Left colon (tissue), 2 donors: ENCODE measurements around the gene SSBP3. TPM values are rescaled to one million over a fixed set of nuclear protein-coding genes. Genes with fewer than 3 reads are reported as not detected.
"Not testable (repeated sequence)": the region's sequence is repeated elsewhere in the genome, so short reads cannot be mapped to it uniquely, and the experiment has no call there.

ENCODE experiments used
- ATAC-seq: fragments of 200-7000 bp; cut with Tn5 transposase; one replicate; pipeline ENCODE4 v1.9.1; 2020; ENCODE audit warnings: mild to moderate bottlenecking, moderate library complexity
- DNase-seq, 2 donors: peaks; one replicate each; pipeline ENCODE4 v3.0.0-alpha.2; 2020
- intact Hi-C, 2 donors: fragments of 100-400 bp; cut with DNase I in 1 of 2; cut with micrococcal nuclease in 1 of 2; formaldehyde crosslinking; loops; one replicate each; pipeline versions ENCODE4 v1.11.2 to v1.14.0; 2022; cut with DNase I, micrococcal nuclease
- long read RNA-seq: library from polyadenylated mRNA; unstranded; transcript quantifications from one replicate; pipeline ENCODE4 v2.0.0, GENCODE V29; 2021
- total RNA-seq, 2 donors: library from RNA; stranded (reverse); fragmentation: NEBNext Ultra II Directional; extraction: Animal tissue kit (Norgen Biotek cat#: 25700); gene quantifications; one replicate each; pipeline ENCODE4 v1.2.1, GENCODE V29; 2021
- donor health status: DM: no; HTN: no; CAD: no.
- donor health status: DM: yes; HTN: yes; CAD: no.

The SSBP3 gene
- 10 to 100 TPM; 61.7 to 74.2 TPM for total RNA-seq
- long read RNA-seq, partial matches to known transcripts = 3 of 27 reads
- long read RNA-seq, other reads (novel, unspliced or antisense) = 22 of 27 reads

- intact Hi-C loops = loop anchor here (5.0 kb wide), 2 partner anchors 81 to 284 kb away; no protein-coding TSS in a partner anchor
- DNase-seq (peak; percentile 90 to 91), ATAC-seq (peak; percentile 81)
These were observed at the start of gene SSBP3 for GRCh38 chr1:54406339-54407153. TSS of gene SSBP3 (minus strand) at chr1:54406394.

DNA sequence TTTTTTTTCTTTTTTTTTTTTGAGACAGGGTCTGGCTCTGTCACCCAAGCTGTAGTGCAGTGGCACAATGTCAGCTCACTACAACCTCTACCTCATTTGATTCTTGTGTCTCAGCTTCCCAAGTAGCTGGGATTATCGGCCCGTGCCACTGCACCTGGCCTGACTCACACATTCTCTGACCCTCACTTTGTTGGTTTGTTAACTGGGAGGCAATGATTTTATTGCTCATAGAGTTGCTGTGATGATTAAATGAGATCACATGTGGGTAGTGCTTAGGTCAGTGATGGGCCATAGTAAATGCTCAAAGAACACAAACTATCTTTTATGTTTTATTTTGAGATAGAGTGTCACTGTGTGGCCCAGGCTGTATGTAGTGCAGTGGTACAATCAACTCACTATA, 47.3 kb upstream of the SSBP3 start:
- DNase-seq (no peak), ATAC-seq (peak; percentile 69)
- intact Hi-C loops = no loop called here

- no peak for ATAC-seq
- no peak for DNase-seq
- intact Hi-C loops = no loop called here
These were observed 46.8 kb upstream of the SSBP3 start for GRCh38 chr1:54453022-54453421.

DNA sequence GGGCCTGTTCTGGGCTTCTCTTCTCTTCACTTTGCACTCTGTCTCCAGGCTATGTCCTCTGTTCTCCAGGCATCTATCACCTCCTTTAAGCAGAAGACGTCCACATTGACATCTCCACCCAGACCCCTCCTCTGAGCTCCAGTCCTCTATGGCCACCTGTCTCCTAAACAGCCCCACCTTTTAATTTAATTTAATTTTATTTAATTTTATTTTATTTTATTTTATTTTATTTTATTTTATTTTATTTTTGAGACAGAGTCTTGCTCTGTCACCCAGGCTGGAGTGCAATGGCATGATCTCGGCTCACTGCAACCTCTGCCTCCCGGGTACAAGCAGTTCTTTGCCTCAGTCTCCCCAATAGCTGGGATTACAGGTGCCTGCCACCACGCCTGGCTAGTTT, 43.2 kb upstream of the SSBP3 start:
- DNase-seq, intact Hi-C loops, ATAC-seq: not testable (repeated sequence)

DNA sequence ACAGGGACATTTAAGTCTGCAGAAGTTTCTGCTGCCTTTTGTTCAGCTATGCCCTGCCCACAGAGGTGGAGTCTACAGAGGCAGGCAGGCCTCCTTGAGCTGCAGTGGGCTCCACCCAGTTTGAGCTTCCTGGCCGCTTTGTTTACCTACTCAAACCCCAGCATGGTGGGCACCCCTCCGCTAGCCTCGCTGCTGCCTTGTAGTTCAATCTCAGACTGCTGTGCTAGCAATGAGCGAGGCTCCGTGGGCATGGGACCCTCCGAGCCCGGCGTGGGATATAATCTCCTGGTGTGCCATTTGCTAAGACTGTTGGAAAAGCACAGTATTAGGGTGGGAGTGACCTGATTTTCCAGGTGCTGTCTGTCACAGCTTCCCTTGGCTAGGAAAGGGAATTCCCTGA, 42.6 kb upstream of the SSBP3 start:
- ATAC-seq, intact Hi-C loops, DNase-seq: not testable (repeated sequence)

DNA sequence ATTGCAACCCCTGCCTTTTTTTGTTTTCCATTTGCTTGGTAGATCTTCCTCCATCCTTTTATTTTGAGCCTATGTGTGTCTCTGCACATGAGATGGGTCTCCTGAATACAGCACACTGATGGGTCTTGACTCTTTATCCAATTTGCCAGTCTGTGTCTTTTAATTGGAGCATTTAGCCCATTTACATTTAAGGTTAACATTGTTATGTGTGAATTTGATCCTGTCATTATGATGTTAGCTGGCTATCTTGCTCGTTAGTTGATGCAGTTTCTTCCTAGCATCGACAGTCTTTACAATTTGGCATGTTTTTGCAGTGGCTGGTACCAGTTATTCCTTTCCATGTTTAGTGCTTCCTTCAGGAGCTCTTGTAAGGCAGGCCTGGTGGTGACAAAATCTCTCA, 40.9 kb upstream of the SSBP3 start:
- intact Hi-C loops, ATAC-seq, DNase-seq: not testable (repeated sequence)

DNA sequence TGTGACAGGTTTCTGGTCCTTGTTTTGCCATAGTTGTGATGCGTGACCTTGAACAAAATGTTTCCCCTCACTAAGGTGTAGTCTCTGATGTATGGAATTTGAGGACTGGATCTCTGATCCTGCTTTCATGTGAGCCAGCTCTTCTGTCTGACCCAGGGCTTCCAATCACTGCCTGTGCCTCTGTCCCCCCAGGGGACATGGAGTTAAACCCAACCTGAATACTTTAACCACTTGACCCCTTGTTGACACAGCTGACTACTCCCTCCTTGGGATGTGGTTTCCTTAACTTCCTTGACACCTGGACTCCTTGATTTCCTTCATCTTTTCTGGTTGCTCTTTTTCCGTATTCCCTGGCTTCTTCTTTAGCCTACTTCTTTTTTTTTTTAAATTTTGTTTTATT, 36.0 kb upstream of the SSBP3 start:
- DNase-seq = no peak
- no peak for ATAC-seq
- intact Hi-C loops = no loop called here

DNA sequence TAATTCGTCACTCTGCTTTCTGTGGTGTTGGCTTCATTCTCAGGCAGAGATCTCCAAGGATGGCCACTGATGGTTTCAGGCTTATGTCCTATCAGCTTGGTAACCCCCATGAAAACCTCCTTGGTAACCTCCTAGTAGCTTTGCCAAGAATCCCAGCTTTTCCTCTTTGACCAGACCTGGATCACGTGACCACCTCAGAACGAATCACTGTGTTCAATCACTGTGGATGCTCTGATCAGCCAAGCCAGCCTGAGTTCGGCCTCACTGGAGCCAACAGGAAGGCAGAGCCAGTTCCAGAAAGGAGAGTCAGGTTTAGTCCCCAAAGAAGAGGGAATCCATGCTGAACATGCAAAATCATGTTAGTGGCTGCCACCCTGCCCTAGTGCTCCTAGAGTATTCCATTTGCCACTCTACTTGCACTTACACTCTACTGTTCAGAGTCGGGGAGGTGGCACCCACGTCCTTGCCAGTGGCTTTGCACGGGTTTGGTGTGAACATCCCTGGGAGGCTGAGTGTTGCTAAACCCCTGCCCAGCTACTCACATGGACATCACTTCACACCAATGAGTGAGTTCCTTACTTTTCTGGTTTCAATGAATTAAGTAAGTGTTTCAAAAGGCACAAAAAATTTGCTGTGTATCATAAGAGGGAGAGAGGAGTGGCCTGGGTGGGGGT, 33.5 kb upstream of the SSBP3 start:
- ATAC-seq (no peak), DNase-seq (no peak)
- intact Hi-C loops = no loop called here

DNA sequence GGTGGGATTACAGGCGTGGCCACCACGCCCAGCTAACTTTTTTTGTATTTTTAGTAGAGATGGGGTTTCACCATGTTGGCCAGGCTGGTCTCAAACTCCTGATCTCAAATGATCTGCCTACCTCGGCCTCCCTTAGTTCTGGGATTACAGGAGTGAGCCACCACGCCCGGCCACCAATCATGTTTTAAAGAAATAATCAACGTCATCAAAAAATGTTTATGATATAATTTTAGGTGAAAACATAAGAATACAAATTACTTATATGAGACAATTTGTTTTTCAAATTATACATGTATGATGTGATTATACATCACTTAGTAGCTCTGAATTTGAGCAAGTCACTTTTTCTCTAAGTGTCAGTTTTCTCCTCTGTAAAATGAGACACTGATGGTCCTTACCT, 31.6 kb upstream of the SSBP3 start:
- intact Hi-C loops = no loop called here
- ATAC-seq = no peak
- no peak for DNase-seq

GRCh38 chr1:54436826-54437225, 30.6 kb upstream of the SSBP3 start:
- ATAC-seq (peak; percentile 88), DNase-seq (no peak)
- intact Hi-C loops = no loop called here

- intact Hi-C loops = no loop called here
- ATAC-seq = no peak
- no peak for DNase-seq
These were observed 23.6 kb upstream of the SSBP3 start for GRCh38 chr1:54429838-54430237.

DNA sequence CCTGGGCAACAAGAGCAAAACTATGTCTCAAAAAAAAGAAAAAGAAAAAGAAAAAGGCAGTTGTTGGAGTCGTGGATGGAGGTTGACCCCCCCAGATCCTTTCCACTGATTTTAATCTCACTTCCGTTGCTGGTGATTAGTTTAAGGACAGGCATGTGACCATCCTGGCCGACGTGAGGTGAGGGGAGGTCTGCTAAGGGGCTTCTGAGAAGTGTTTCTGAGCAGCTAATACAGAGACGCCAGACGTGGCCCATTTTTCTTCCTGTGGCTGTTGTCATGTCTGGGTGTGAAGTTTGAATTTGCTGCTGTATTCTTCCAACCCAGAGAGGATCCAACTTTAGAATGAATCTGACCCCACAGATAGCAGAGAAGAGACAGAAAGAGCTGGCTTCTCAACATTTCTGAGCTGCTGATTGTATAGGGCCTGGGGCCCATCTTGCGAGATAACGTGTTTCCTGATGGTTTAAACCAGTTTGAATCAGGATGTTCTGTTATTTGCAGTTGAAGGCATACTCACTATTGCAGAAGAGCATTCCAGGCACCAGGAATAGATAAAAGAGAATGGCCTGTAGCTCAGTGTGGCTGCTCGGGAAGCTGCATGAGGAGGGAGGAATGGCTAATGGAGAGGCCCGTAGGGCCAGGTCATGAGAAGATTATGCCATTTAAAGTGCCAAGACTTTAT, 22.8 kb upstream of the SSBP3 start:
- intact Hi-C loops = no loop called here
- ATAC-seq (no peak), DNase-seq (no peak)

GRCh38 chr1:54425152-54425584, 19.0 kb upstream of the SSBP3 start:
- ATAC-seq (peak; percentile 99), DNase-seq (peak; percentile 53 to 76)
- intact Hi-C loops = no loop called here

- DNase-seq (no peak), ATAC-seq (no peak)
- intact Hi-C loops = no loop called here
These were observed 18.2 kb upstream of the SSBP3 start for GRCh38 chr1:54424398-54424797.

DNA sequence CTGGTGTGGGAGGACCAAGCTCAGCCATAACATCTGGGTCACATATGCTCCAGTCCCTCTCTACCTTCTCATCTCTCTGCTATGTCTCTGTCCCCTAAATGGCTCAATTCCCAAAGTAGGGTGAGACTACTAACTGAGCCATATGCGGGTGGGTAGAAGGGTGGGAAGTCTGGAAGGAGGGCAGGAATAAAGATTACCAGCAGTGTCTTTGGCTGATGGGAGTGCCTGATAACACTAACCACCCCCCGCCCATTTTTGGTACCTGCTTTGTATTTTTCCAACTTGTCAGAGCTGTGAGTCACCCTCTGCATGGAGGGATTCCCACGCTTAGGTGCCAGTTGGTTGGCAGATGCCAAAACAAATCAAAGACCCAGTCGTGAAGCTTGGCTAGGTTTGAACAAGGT, 14.9 kb upstream of the SSBP3 start:
- intact Hi-C loops = no loop called here
- DNase-seq (no peak), ATAC-seq (no peak)

DNA sequence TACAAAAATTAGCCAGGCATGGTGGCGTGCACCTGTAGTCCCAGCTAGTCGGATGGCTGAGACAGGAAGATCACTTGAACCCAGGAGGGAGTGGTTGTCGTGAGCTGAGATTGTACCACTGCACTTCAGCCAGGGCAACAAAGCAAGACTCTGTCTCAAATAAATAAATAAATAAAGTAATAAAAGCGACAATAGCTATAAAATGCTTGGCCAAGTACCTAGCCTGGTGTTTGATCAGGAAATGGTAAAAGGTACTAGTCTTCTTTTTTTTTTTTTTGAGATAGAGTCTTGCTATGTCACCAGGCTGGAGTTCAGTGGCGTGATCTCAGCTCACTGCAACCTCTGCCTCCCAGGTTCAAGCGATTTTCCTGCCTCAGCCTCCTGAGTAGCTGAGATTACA, 12.4 kb upstream of the SSBP3 start:
- DNase-seq, intact Hi-C loops: not testable (repeated sequence)
- ATAC-seq = peak; percentile 78

DNA sequence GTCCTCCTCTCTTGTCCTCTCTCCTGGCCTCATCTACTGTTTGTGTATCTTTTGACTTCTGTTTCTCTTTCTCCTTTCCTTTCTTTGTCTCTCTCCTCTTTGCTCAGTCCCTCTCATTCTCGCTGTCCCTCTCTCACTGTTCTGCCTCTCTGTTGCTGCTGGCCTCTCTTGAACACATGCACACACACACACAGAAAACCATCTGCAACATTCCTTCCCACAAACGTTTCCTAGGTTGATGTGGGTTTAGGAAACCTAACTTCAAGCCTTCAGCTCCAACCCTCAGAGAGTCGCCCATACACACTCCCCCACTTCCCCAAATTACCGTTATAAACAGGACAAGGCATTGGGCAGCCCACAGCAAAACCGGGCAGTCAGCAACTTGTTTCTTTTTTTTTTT, 10.9 kb upstream of the SSBP3 start:
- intact Hi-C loops = no loop called here
- ATAC-seq = no peak
- no peak for DNase-seq

DNA sequence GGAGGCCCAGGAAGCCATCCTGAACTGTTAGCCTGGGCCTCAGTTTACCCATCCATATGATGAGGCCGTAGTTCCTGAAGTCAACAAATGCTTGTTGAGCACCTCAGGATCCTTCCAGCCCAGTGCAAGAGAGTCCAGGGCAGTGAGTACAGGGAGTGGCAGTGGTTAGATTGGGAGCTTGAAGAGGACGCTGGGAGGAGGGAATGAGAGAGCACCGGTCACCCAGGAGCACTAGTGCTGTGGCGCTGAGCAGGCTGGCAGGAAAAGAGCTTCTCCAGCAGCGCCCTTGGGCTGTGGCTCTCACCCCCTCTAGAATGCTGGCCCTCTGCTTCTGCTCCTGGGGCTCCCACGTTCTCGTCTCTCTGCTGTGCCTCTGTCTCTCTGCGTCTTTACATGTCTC, 10.2 kb upstream of the SSBP3 start:
- intact Hi-C loops = no loop called here
- ATAC-seq (peak; percentile 73), DNase-seq (peak in 1 of 2 donors; percentile 35)

GRCh38 chr1:54415991-54416390, 9.8 kb upstream of the SSBP3 start:
- intact Hi-C loops = no loop called here
- no peak for DNase-seq
- no peak for ATAC-seq

DNA sequence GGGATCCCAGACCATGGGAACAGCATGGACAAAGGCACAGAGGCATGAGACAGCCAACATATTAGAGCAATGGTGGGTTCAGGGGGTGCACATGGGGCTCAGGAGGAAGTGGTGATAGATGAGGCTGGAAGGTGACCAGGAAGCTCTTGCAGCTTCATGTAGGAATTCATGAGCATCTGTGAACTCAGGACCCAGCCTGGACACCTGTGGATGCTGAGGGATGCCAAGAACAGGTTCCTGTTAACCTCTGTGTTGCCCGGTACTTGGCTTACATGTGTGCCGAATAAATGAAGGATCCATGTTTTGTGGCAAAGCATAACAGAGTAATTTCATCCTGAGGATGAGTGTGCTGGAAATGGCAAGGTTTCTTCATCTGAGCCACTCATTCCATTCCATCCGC, 9.3 kb upstream of the SSBP3 start:
- DNase-seq = no peak
- intact Hi-C loops = no loop called here
- ATAC-seq = no peak
